ENCODE results near the gene AZIN2.

AZIN2 gene

GRCh38 chr1:33158366-33158765, 77.4 kb downstream of the AZIN2 start:
- H3K27ac ChIP-seq: no peak overlapping the region
- no peaks in the 10 kb centered on the region for H3K27me3 ChIP-seq (replicated peaks)
- H3K36me3 ChIP-seq (replicated peaks): peaks cover 48% of the 10 kb centered on the region
- DNase-seq: no peak
- in situ Hi-C loops (cut with HindIII; ENCODE audit: low pct_ligation_motif_present, low sequenced_read_pairs): no loop called here
- TF ChIP-seq CTCF (IDR thresholded peaks at IDR 0.05; ENCODE audit: low read depth, low read length, missing control alignments): no peak
- H3K4me3 ChIP-seq (ENCODE audit: low read depth, low read length): no peak overlapping the region

GRCh38 chr1:33159577-33159976, 78.6 kb downstream of the AZIN2 start:
- no peak for TF ChIP-seq CTCF (IDR thresholded peaks at IDR 0.05; ENCODE audit: low read depth, low read length, missing control alignments)
- no peak overlapping the region for H3K27ac ChIP-seq

GRCh38 chr1:33161061-33161681, 80.2 kb downstream of the AZIN2 start:
- TF ChIP-seq CTCF (IDR thresholded peaks at IDR 0.05; ENCODE audit: low read depth, low read length, missing control alignments): no peak
- peak overlapping the region; percentile 66 for H3K27ac ChIP-seq
- peak; percentile 49 for DNase-seq

More at GRCh38 chr1:33159577-33159976, 78.6 kb downstream of the AZIN2 start:
- no peak overlapping the region for H3K4me3 ChIP-seq (ENCODE audit: low read depth, low read length)
- peaks cover 49% of the 10 kb centered on the region for H3K36me3 ChIP-seq (replicated peaks)
- DNase-seq: no peak
- no peaks in the 10 kb centered on the region for H3K27me3 ChIP-seq (replicated peaks)
- in situ Hi-C loops (cut with HindIII; ENCODE audit: low pct_ligation_motif_present, low sequenced_read_pairs): no loop called here

GRCh38 chr1:33162141-33162540, 81.2 kb downstream of the AZIN2 start:
- Histone ChIP-seq H3K4me3 (ENCODE audit: low read depth, low read length) (no peak overlapping the region), H3K27me3 (replicated peaks) (no peaks in the 10 kb centered on the region), H3K27ac (peak overlapping the region; percentile 81), H3K36me3 (replicated peaks) (peaks cover 41% of the 10 kb centered on the region)
- no peak for DNase-seq
- in situ Hi-C loops (cut with HindIII; ENCODE audit: low pct_ligation_motif_present, low sequenced_read_pairs): no loop called here
- no peak for TF ChIP-seq CTCF (IDR thresholded peaks at IDR 0.05; ENCODE audit: low read depth, low read length, missing control alignments)

More at GRCh38 chr1:33161061-33161681, 80.2 kb downstream of the AZIN2 start:
- H3K27me3 ChIP-seq (replicated peaks): no peaks in the 10 kb centered on the region
- H3K4me3 ChIP-seq (ENCODE audit: low read depth, low read length): no peak overlapping the region
- in situ Hi-C loops (cut with HindIII; ENCODE audit: low pct_ligation_motif_present, low sequenced_read_pairs): no loop called here
- peaks cover 44% of the 10 kb centered on the region for H3K36me3 ChIP-seq (replicated peaks)

- H3K4me3 ChIP-seq (ENCODE audit: low read depth, low read length): no peak overlapping the region
- TF ChIP-seq CTCF (IDR thresholded peaks at IDR 0.05; ENCODE audit: low read depth, low read length, missing control alignments): no peak
- no peaks in the 10 kb centered on the region for H3K27me3 ChIP-seq (replicated peaks)
- H3K36me3 ChIP-seq (replicated peaks): peaks cover 36% of the 10 kb centered on the region
- peak overlapping the region; percentile 81 for H3K27ac ChIP-seq
- peak; percentile 94 for DNase-seq
- in situ Hi-C loops (cut with HindIII; ENCODE audit: low pct_ligation_motif_present, low sequenced_read_pairs): no loop called here
Observed at GRCh38 chr1:33163621-33164519, 82.9 kb downstream of the AZIN2 start.
